HG03103 (cell line): Measurements from ENCODE around the gene FAM78B.

ENCODE experiments used
- ATAC-seq: cut with Tn5 transposase; IDR thresholded peaks from one replicate; pipeline ENCODE4 v1.9.1; 2021; ENCODE audit warnings: low read depth; ENCODE audit not compliant: unreplicated experiment

The FAM78B gene

GRCh38 chr1:166080277-166080966, 86.4 kb downstream of the FAM78B start:
- ATAC-seq: no peak

DNA sequence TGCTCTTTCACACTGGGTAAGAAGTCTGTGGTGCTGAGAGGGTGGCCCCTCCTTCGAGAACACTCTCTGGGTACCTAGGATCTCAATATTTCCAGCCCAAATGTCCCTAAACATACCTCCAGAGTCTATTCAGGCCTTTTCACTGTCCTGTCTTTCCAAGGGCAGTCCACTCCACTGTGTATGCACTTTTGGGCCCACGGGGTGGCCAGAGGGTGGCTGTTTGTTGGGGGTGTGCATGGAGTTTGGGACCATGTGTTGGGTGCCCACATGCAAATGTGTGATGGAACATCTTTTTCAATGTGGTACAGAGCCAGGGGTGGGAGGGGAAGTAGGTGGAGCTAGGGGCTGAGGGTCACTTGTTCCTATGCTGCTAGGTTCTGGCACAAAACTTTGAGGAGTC, 87.5 kb downstream of the FAM78B start:
- ATAC-seq: no peak

DNA sequence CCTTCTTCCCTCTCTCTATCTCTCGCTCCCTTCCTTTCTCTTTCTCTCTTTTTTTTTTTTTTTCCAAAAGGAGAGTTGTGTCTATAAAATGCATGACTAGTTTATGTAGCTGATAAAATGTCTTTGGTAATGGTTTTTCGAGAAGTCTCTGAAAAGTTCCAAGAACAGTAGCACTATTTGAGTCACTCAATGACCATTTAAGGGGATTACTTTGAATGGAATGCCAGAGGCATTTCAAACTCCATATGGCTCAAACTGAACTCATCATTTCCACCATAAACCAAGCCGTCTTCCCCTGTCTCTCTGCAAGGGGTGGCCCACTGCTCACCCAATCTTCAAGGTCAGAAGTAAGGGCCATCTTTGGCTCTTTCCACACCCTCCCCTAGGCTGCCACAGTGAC, 93.3 kb downstream of the FAM78B start:
- ATAC-seq: no peak

GRCh38 chr1:166069390-166069789, 97.4 kb downstream of the FAM78B start:
- no peak for ATAC-seq

GRCh38 chr1:166066107-166066506, 100.7 kb downstream of the FAM78B start:
- no peak for ATAC-seq

DNA sequence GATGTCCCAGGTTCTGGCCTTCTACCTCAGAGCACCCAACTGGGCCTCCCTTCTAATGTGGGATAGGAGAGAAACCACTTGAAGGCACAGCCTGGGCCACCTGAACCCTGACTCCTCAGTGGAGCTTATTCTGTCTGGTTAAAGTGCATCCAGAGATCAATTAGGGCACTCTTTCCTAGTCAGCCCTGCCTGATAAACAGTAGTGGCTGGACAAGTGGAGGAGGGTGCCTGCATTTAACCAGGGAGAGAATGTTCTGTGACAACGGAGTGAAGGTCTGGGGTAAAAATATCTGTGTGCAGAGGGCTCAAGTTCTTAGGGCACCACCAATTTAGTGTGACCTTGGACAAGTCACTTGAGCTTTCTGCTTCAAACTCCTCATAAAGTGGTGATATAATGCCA, 101.8 kb downstream of the FAM78B start:
- no peak for ATAC-seq

DNA sequence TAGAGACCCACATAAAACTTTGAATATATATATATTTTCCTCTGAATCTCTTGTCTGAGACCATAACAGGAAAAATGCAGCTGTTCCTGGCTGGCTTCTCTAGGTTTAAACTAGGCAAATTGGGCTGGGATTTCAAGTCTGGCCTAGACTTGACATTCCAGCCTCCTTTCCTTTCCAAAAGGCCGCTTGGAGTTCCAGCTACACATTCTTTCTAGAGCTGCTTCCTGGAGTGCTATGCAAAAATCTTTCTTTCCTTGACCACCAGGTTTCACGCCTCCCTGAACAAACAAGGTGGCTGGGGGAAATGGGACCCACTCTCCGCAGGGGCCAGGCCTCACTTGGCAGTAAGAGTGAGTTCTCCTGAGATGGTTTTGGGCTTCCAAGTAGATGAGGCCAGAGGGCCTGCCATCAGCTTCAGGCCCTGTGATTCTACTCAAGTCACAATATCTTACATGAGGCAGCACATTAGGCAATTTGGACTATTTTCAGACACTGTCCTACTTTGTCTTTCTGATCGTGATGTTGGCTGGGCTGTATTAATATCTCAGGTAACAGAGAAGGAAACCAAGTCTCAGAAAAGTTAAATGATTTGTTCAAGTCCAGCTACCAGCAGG, 102.4 kb downstream of the FAM78B start:
- ATAC-seq: no peak

- no peak for ATAC-seq
Measured at GRCh38 chr1:166063701-166064100, 103.1 kb downstream of the FAM78B start.

DNA sequence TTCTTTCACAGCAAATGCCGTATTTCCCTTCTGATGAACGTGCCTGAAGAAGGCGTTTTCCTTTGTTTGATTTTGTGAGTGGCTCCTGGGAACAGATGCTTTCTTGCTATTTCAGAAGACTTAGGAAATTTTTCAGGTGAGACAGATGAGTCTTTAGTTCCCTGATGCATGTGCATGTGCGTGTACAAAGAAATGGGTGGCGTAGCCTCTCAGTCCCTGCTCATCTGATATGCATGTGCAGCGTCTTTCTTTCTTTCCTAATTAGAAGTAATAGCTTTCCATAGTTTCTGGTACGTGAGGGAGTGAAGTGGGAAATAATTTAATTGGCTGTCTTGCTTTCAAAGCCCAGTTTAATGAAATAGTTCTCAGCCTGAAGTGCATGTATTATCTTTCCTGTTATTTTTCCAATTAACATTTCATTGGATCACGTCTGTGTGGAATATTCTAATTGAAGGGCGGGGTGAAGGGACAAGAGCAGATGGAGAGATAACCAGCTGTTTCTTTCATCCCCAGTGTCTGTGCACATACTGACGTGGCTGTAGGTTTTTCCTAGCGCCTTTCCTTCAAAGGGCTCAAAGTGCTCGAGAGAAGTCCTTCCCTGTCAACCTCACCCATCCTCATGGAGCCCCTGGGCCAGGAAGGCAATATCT, 104.3 kb downstream of the FAM78B start:
- ATAC-seq: no peak

DNA sequence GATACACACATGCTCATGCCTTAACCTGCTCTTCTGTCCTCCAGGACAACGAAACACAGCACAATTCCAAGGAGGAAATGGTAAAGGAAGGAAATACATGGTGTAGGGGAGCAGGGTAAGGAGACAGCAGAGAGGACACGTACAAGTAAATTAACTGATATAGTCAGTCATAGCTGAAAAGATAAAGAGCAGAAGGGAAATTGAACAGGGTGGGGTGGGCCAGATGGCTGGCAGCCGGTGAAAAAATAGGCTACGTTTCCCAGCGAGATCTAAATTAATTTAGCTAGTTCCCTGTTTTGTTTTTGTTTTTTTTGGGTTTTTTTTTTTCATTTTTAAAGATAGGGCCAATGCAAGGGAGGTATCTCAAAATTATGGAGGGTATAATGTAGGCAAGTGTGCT, 109.2 kb downstream of the FAM78B start:
- no peak for ATAC-seq

DNA sequence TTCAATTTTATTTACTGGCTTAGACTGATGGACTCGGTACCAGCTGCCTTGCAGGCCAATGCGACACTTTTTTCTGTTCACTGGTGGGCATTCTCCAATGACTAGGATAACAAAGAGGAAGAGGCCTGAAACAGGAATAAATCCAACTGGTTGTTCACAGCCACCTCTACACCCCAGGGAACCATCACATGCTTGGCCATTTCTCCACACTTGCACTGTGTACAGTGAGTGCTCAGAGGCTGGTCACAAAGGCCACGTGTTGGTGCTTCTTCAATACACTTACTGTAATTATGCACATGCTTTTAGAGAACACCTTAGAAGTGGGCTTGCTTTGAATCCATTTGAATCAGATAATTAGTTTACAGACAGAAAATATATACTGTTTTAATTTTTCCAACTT, 113.4 kb downstream of the FAM78B start:
- no peak for ATAC-seq

DNA sequence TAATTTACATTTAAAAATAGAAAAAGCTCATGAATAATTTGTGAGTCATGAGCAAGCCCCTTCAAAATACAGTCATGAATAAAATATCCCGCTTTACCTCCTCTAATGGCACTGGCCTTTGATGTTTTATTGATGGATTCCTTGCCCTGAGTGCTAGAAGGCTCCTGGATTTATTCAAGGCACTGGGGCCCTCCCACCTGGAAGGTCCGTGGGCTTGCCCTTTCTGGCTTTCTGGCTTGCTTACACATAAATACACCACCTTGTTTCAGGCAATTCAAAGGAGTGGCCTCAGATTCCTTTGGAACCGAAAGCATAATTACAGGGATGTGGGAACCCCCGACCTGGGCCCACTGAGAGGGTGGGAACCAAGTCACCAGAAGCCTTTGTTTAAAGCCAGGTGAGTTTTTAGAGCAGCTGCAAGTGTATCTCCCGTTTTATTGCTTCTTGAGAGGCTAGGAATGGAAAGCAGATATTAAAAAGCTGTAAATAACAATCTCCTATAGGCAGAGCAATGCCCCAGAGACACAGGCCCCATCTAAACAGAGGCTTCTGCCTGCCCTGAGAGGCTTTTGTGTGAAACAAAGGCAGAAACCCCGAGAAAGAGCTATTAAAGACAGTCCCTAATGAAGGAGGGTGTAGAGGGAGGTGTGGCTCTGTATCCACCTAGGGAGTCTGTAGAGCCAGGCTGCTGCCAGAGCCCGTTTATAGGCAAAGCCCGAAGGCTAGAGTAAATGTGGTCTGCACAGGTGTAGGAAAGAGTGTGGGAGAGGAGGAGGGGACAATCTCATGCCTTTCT, 126.4 kb downstream of the FAM78B start:
- no peak for ATAC-seq

DNA sequence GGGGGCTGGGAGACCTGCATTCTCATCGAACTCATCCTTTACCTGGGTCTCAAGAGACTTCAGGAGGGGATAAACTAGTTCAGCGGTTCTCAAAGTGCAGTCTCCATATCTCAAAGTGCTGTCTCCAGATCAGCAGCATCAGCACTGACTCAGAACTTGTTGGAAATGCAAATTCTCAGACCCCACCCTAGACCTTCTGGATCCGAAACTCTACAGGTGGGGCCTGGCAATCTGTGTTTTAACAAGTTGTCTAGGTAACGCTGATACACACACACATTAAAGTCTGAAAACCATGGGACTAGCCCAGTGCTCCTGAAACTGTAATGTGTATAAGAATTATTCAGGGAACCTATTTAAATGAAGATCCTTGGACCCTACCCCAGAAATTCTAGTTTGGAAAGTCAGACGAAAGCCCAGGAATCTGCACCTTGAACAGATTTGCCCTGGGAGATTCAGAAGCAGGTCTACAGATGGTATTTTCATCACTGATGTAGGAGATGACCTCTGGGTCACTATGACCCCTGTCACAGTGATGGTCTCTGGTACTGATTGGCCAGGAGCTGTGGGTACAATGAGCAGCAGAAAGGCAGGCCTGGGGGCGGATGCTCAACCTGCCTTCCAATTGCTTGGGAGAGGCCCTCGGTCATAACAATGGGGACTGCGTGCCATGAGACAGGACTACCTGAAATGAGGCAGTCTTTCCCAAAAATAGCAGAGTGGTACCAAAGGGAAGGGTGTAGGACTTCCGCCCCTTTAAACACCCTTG, 127.2 kb downstream of the FAM78B start:
- ATAC-seq: no peak

DNA sequence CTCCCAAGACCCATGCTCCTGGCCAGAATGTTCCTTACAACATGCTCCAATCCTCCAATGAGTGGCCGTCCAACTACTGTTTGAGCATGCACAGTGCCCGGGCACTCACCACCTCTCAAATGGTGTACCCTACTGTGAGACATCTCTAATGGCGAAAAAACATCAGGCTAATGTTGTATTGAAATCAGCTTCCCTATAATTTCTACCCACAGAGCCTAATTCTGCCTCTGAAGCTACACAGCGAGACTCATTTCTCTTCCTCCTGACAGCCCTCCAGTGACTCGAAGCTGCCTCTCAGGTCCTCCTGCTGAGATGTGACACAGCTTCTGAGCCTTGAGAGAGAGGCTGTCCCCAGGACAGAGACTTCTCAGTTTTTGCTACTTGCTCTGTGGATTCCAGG, 130.7 kb downstream of the FAM78B start:
- no peak for ATAC-seq

DNA sequence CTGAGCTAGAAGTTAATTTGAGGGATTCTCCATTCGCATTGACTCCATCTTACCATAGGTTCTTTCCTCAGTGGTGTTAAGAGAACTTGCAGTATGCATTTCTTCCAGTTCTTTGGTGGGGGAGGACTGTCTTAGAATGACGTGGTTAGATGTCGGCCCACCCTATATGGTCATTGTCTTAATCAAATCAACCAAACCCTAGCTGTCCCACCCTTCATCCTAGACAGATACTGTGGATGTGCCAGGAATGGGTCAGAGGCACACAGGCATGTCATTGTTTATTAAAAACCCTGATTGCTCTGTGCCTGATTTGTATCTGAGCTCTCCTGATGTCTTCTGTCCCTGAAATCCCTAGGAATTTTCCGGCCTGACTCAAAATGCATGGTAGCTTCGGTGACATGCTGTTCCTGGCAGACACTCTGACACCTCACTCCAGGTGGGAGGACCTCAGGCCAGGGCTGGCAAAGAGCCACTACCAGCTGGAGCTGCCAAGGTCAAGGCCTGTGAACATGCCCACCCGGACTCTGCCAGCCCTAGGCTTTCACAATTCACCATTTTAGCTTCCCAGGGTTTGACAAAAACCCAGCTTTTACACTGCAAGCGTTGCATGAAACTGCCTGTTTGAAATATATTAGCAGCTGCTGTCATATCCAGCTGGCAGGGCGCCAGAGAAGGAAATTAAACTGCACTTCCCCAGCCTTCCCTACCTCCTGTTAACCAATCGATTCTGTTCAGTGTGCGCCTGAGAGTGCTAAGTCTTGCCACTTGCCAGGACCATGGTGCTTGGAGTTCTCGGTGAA, 134.0 kb downstream of the FAM78B start:
- no peak for ATAC-seq

DNA sequence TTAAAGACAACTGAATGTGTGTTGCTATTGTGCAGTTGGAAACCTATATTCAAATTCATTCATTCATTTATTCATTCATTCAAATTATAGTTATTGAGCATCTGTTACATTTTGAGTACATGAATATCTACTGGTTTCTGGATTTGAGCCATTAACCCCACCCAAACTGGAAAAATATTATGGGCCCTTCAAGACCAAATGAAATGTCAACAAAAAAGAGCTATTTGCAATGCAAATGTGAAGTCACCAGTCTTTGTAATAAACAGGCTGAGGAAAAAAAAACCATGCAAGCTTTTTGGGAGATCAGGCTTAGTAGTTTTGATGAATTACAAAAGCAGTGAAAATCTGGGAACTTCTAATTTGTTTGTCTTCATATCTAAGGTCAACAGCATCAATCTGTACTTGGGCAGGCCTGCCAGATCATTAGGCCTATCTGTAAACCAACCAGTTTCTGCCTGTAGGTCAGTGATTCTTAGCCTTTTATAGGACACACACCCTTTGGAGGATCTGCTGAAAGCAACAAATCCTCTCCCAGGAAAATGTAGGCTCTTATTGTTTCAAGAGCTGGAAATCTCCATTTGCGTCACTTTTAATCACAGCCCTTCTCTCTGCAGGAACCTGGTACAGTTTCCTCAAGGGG, 134.7 kb downstream of the FAM78B start:
- no peak for ATAC-seq

- no peak for ATAC-seq
Measured at GRCh38 chr1:166029196-166029945, 137.4 kb downstream of the FAM78B start.

DNA sequence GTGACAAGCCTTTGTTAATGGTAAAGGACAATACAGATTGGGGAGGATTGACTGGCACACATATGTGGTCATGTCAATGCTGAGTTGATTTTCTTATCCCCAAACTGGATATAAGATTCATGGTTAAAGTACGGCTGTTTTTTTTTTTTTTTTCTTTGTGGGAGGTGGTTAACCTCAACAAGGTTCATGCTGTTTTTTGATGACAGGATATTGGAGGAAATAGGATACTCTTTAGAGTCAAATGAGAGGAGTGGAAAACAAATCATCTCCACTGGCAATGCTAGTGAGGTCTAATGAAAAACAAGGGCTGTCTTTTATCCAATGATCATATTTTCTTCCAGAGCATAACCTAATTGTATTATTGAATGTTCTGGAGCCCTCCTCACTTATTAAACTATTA, 140.2 kb downstream of the FAM78B start:
- ATAC-seq: no peak

- ATAC-seq: no peak
Measured at GRCh38 chr1:166026143-166026542, 140.7 kb downstream of the FAM78B start.
